ENCODE results near the gene SHISA5. TPM values are rescaled to one million over a fixed set of nuclear protein-coding genes. Genes with fewer than 3 reads are reported as not detected.

SHISA5 gene
- total RNA-seq, 1 donor from 2014 or later, result 163 TPM

- Histone ChIP-seq H3K4me1 (peaks cover 6% of the 10 kb centered on the region), H3K4me3 (no peak overlapping the region), H3K27ac (no peak overlapping the region), H3K36me3 (no peaks in the 10 kb centered on the region), H3K9me3 (no peaks in the 10 kb centered on the region), H3K27me3 (no peaks in the 10 kb centered on the region)
- intact Hi-C loops (cut with DNase I), result loop anchor here (2.0 to 10.0 kb wide), 2 partner anchors 83 to 273 kb away; no protein-coding TSS in a partner anchor
- ATAC-seq (no peak), DNase-seq (no peak)
- TF ChIP-seq, protein P1, sequence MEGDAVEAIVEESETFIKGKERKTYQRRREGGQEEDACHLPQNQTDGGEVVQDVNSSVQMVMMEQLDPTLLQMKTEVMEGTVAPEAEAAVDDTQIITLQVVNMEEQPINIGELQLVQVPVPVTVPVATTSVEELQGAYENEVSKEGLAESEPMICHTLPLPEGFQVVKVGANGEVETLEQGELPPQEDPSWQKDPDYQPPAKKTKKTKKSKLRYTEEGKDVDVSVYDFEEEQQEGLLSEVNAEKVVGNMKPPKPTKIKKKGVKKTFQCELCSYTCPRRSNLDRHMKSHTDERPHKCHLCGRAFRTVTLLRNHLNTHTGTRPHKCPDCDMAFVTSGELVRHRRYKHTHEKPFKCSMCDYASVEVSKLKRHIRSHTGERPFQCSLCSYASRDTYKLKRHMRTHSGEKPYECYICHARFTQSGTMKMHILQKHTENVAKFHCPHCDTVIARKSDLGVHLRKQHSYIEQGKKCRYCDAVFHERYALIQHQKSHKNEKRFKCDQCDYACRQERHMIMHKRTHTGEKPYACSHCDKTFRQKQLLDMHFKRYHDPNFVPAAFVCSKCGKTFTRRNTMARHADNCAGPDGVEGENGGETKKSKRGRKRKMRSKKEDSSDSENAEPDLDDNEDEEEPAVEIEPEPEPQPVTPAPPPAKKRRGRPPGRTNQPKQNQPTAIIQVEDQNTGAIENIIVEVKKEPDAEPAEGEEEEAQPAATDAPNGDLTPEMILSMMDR (IDR thresholded peaks at IDR 0.05), result no peak
Observed at GRCh38 chr3:48548126-48548525, 44.2 kb upstream of the SHISA5 start.

DNA sequence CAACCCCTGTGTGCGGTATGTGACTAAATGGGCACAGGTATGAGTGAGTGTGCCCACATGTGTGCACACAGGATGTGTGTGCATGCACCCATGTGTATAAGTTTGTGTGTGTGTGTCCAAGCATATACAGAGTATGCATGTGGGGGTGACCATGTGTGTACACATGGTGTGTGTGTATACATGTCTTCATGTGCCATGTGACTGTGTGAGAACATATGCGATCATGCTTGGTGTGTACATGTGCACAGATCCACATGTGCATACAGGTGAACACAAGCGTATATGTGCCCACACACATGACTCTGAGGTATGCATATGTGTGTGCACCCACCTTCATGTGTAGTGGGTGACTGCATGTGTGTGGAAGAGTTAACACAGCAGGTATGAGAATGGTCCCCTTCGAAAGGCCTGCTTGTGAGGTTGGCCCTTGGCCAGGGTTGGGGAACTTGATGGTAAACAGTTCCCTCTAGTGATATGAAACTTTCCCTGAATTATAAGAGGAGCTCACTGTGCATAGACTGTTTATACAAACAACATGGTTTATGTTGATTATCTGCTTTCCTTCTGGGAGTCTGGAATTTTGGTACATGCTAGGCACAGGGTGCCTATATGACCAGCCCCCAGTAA is 42.3 kb upstream of the SHISA5 start:
- no peaks in the 10 kb centered on the region for H3K36me3 ChIP-seq
- ATAC-seq, result no peak
- no peak overlapping the region for H3K27ac ChIP-seq
- intact Hi-C loops (cut with DNase I), result loop anchor here (10.0 kb wide), 1 partner anchor 272 kb away; no protein-coding TSS in a partner anchor
- no peak for DNase-seq
- H3K4me1 ChIP-seq, result peaks cover 6% of the 10 kb centered on the region
- no peaks in the 10 kb centered on the region for H3K27me3 ChIP-seq
- no peaks in the 10 kb centered on the region for H3K9me3 ChIP-seq
- TF ChIP-seq, protein P1 (IDR thresholded peaks at IDR 0.05), result no peak
- H3K4me3 ChIP-seq, result no peak overlapping the region

DNA sequence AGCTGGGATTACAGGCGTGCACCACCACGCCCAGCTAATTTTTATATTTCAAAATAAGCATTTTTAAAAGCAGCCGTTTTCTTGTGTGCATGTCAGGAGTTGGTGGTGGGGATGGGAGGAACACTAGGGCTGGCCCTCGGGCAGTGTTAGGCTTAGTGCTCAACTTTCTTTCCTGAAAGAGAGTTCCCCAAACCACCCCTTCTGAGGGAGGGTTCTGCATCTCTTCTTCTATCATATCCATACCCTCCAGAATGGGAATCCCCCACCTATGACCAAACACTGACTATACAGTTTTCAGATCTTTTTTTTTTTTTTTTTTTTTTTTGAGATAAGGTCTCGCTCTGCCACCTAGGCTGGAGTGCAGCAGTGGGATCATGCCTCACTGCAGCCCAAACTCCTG is 40.2 kb upstream of the SHISA5 start:
- no peaks in the 10 kb centered on the region for H3K27me3 ChIP-seq
- H3K27ac ChIP-seq, result no peak overlapping the region
- H3K9me3 ChIP-seq, result no peaks in the 10 kb centered on the region
- H3K36me3 ChIP-seq, result no peaks in the 10 kb centered on the region
- no peak overlapping the region for H3K4me3 ChIP-seq
- TF ChIP-seq, protein P1 (IDR thresholded peaks at IDR 0.05), result no peak
- no peak for DNase-seq
- peaks cover 6% of the 10 kb centered on the region for H3K4me1 ChIP-seq
- ATAC-seq, result no peak
- intact Hi-C loops (cut with DNase I), result loop anchor here (10.0 kb wide), 1 partner anchor 269 kb away; no protein-coding TSS in a partner anchor

DNA sequence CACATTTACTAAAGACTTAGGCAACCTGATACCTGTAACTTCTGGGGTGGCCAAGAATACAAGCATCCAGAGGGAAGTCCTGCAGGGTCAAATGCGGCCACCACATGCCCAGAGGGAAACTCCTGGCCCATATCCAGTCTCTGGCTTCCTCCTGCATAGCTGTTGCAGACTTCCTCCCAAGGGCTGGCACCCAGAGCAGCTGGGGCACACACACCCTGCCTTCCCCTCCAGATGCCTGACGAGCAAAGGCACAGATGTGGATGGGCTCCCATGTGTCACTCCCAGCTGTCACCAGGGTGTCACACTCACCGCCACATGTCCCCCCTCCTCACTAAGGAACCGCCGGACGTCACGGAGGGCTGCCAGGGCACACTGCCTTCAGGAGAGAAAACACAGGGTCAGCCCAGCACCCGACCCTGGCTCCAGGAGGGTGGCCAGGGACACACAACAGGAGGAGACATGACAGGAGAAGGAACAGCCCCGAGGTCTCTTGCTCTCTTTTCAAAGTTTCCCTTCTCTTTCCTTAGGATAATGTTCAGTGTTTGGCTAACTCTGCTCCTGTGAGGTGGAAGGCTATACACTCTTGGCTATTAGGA is 39.4 kb upstream of the SHISA5 start:
- H3K27ac ChIP-seq, result no peak overlapping the region
- no peaks in the 10 kb centered on the region for H3K36me3 ChIP-seq
- H3K4me1 ChIP-seq, result peaks cover 6% of the 10 kb centered on the region
- H3K27me3 ChIP-seq, result no peaks in the 10 kb centered on the region
- no peak for DNase-seq
- H3K9me3 ChIP-seq, result no peaks in the 10 kb centered on the region
- ATAC-seq, result peak; percentile 82
- TF ChIP-seq, protein P1 (IDR thresholded peaks at IDR 0.05), result no peak
- H3K4me3 ChIP-seq, result no peak overlapping the region
- intact Hi-C loops (cut with DNase I), result loop anchor here (10.0 kb wide), 1 partner anchor 269 kb away; no protein-coding TSS in a partner anchor

DNA sequence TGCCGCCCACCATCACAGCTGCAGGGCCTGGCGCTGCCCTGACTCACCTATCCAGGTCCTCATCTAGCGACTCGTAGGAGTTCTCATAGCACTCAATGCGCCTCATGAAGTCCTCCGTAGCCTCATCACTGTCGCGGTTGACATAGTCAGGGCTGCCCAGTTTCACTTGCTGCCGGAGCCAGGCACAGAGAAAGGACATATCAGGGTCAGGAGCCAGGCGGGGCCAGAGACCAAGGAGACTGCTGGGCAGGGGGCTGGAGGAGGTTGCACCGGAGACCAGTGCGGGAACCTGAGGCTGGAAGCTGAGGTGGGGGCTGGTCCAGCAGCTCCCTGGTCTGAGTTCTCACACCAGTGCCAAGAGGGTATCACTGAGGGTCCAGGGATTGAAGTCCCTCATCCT is 34.5 kb upstream of the SHISA5 start:
- Histone ChIP-seq H3K36me3 (peaks cover 8% of the 10 kb centered on the region), H3K4me3 (no peak overlapping the region), H3K27me3 (no peaks in the 10 kb centered on the region), H3K9me3 (no peaks in the 10 kb centered on the region), H3K4me1 (peaks cover 4% of the 10 kb centered on the region), H3K27ac (no peak overlapping the region)
- TF ChIP-seq, protein P1 (IDR thresholded peaks at IDR 0.05), result no peak
- DNase-seq (no peak), ATAC-seq (no peak)
- intact Hi-C loops (cut with DNase I), result no loop called here

Data from upper lobe of right lung (tissue), 1 donor.